HG02571 (cell line): ENCODE measurements around the gene CAMTA1.
"Not testable (repeated sequence)": the region's sequence is repeated elsewhere in the genome, so short reads cannot be mapped to it uniquely, and the experiment has no call there.

Source experiments
- ATAC-seq: cut with Tn5 transposase; IDR thresholded peaks from one replicate; pipeline ENCODE4 v1.9.1; 2021; ENCODE audit warnings: mild to moderate bottlenecking, moderate library complexity; ENCODE audit not compliant: unreplicated experiment

CAMTA1 gene

GRCh38 chr1:7786795-7787194 lies 1001.5 kb downstream of the CAMTA1 start:
- no peak for ATAC-seq

- ATAC-seq, result no peak
These were observed 1004.6 kb downstream of the CAMTA1 start for GRCh38 chr1:7789828-7790227.

GRCh38 chr1:7791027-7791426 lies 1005.8 kb downstream of the CAMTA1 start:
- not testable (repeated sequence) for ATAC-seq

GRCh38 chr1:7795406-7795805 lies 1010.2 kb downstream of the CAMTA1 start:
- ATAC-seq, result no peak

GRCh38 chr1:7805460-7805859 lies 1020.2 kb downstream of the CAMTA1 start:
- no peak for ATAC-seq

GRCh38 chr1:7808253-7808844 lies 1023.1 kb downstream of the CAMTA1 start:
- ATAC-seq, result no peak

- no peak for ATAC-seq
These were observed 1024.5 kb downstream of the CAMTA1 start for GRCh38 chr1:7809742-7810141.

GRCh38 chr1:7810395-7810794 lies 1025.1 kb downstream of the CAMTA1 start:
- ATAC-seq, result no peak

- ATAC-seq, result no peak
These were observed 1026.2 kb downstream of the CAMTA1 start for GRCh38 chr1:7811476-7811875.

GRCh38 chr1:7813677-7814373 lies 1028.6 kb downstream of the CAMTA1 start:
- ATAC-seq, result no peak
